ENCODE measurements around the gene LMX1B.
A peak's percentile ranks its signal among the peaks of the same experiment; 100 is the strongest.

Gene LMX1B

DNA sequence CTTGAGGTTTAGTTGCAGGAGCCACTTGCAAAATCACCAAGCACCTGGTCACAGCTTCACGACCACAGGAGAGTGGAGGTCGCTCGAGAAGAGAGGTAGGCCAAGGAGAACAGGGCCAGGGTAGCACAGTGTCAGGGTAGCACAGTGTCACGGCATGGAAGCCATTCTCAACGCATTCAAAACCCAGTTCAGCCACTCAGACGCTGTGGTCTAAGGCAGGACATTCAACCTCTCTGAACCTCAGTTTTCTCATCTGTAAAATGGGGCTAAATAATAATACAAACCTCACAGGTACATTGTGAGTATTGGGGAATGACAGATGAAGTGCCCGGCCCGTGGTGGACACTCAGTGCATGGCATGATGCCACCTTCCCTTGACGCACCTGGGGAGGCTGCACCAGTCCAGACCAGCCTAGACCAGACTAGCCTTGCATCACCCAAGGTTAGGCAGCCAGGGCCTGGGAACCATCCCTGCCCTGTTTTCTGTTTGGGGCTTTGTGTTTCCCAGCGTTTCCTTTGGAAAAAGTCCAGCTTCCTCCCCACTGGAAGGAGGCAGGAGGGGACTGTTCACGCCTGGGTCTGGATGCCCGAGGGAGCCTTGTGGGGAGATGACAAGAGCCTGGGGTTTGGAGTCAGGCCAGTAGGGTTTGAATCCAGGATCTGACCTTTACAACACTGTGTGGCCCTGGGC, 7.8 kb upstream of the LMX1B start:
- peak; percentile 41 for DNase-seq

DNA sequence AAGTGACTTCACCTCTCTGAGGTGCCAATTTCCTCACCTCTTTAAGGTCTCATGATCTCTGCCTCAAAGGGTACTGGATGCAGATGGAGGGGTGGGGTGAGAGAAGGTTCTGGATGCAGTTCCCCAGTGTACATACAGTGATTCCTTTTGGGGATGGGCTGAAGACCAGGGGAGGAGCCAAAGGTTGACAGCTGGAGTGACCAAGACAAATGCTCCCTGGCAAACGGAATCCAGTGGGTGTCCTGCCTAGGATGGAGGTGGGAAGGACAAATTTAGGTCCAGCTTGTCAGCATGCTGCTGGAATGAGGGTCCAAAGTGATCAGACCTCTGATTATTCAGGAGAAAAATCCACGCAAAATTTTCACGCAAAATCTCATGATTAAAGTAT, 7.3 kb upstream of the LMX1B start:
- peak; percentile 24 for DNase-seq

DNA sequence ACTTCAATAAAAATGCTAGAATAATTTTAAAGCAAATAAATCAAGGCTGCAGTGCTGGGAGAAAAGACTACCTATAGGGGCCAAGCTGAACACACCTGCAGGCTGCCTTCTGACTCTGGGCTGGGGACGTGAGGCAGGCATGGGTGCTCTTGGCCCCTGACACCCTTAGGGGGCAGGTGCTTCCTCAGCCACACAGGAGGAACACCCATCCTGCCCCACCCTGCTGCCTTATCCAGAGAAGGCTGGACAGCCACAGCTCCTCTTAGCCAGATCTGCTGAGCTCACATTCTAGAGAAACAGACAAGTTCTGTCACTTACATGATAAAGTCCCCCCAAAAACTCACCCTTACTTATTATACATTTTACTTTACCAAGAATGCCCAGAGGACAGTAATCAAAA, 6.6 kb upstream of the LMX1B start:
- DNase-seq, result peak; percentile 39

DNA sequence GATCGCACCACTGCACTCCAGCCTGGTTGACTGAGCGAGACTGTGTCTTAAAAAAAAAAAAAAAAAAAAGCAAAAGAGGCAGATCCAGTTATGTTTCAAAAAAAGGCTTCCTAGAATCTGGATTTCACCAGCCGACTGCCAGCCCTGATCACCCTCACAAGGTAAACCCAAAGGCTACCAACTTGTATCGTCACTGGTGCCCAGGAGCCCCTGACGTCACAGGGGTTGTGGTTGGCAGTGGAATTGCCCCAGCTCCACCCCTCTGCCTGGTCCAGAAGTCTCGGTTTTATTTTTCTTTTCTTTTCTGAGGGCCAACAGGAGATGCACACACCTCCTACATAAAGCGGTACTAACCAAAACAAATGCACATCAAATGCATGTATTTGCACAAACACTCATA, 6.0 kb upstream of the LMX1B start:
- no peak for DNase-seq

DNA sequence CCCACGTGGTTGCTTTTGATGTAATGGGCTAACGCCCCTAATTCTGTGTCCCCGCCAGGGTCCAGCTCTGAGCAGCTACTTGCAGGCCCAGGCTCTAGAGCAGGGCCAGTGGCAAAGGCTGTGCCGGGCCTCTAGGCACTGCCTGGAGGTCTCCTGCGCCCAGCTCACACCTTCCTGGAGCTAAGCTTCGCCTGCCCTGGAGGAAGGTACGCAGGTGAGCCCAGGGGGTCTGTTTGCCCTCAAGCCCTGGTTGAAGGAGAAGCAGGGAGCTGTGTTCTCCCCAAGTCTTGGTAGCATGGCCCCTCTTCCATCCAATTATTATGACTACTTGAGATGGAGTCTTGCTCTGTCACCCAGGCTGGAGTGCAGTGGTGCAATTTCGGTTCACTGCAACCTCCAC, 5.2 kb upstream of the LMX1B start:
- peak; percentile 32 for DNase-seq

DNA sequence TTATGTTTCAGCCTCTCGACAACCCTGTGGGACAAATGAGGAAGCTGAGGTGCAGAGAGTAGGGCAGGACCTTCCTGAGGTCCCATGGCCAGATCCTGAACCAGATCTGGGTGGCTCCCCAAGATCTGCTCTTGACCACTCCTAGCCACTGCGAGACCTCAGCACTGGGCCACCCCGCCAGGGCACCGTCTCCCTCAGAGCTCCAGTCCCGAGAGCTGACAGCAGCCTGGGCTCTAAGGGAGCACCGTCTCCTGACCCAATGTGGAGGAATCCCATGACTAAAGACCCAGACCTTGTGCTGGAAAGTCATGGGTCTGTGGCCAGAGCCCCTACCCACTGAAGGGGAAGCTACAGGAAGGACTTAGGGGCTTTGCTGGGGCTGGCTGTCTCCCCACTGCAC, 4.5 kb upstream of the LMX1B start:
- no peak for DNase-seq

DNA sequence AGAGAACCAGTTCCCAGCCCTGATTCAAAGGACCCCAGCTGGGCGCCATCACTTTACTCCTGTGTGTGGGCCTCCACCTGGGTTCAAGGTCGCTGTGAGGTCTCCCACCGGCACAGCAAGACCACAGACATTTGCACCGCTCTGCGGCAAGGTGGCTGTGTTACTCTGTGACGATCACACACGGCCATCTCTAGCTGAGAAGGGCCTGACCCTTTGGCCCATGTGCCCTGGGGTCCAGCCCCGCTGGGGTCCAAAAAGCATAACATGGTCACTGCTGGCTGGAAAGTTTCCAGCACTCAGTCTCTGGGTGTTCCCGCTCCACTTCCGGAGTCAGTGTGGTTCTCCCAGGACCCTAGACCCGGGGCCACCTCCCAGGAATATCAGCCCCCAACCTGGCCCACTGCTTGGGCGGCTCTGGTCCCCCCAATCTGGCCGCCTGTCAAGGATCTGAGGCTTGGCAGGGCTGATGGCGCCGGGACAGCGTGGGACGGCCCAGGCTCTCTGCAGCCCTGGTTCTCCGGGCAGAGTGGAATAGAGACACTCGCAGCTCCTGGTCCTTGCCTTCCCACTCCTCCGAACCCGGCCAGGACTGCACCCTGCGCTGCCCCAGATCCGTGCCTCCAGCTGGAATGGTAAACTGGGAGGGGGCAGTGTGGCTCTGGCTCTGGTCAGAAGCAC, 3.9 kb upstream of the LMX1B start:
- DNase-seq, result peak; percentile 49

DNA sequence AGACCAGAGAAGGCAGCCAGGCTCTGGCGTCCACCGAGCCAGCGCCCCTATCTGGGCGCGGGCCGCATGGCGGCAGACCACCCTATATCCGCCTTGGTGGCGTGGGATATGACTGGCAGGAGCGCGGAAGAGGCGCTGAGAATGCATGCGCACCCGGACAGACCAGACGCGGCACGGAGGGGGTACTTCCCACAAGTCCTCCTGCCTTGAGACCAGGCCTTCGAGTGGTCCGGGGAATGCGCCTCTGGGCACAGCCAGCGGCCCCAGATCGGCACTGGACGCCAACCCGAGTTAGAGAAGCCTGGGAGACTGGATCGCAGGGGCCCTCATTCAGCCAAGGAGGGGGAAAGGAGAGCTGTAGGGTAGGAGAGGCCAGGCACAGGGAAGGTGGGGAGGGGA, 2.5 kb upstream of the LMX1B start:
- no peak for DNase-seq

DNA sequence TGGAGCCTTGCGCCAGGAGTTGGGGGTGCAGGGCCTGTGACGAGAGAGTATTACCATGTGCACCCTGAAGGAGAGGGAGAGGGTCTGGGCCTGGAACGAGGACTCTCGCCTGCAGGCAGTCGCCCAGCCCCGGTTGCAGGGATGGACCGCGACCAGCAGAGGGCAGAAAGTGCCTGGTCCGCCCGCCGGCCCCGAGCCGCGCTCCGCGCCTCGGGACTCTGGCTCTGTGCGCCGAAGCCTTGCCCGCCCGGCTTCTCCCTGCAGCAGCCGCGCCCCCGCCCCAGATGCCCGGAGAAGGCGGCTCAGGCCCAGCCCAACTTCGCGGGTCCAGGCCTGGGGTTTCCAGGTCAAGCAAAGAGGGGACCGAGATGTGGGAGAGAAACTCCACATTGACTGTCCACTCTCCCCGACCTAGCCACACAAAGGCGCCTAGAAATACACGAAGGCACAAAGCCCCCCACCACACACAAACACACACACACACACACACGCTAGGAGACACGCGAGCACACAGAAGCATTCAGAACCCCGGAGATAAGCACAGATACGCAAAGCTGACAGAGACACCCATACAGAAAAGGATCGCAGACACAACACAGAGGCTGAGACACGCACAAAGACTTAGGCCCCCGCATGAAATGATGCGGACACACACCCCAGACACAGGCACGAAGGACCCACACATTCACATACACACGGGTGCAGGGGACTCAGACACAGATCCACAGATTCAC, 2.0 kb upstream of the LMX1B start:
- DNase-seq, result peak; percentile 88

DNA sequence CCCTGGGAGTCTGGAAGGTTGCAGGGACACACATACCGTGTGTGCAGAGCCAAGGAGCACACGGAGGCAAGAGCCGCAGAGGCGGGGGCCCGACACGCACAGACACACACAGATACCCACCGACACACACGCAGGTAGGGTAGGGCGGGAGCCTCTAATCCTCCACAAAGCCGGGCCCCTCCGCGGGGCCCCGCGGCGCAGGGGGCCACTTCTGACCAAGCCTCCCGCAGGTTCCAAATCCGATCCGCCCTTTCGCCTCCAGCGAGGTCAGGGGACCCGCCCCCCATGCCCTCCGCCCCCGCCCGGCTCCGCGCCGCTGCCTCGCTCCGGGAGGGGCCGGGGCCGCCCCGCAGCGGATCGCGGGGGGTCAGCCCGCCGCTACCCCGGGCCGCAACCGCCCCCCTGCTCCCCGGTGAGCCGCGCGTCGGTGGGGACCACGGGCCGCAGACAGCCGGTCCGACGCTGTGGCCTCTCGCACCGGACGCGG, 1.4 kb upstream of the LMX1B start:
- DNase-seq, result no peak

DNA sequence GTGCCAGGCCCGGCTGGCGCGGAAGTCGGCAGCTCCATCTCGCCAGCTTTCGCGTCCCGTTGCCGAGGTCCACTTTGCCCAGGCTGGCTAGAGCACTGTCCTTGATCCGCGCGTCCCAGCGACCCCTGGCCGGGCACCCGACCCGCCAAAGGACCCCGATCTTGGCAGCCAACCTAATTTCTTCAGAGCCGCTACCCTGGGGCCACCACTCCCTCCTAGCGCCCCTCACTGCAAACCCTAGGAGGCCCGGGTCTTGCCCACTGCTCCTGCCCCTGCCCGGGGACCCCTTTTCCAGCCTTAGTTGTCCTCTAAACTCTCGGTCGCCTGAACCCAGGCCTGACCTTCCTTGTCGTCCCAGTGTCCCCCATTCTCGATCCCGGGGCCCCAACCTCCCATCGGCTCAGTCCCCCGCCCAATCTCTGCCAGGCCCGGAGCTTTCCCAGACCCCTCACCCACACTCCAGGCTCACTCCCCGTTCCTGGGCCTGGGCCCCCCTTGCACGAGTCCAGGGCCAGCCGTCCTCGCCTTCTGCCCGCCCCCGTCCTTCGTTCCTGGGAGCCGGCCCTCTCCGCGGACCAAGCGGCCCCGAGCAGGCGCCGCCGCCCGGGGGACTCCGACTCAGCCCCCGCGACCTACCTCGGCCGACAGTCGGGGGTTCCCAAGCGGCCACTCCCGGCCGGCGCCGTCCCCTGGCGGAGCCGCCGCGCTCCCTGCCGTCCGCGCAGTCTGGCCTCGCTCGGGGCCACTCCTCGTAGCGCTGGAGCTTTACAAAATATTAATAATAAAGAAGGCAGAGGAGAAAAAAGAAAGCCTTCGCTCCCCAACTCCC, 701 bp upstream of the LMX1B start:
- peak; percentile 51 for DNase-seq

DNA sequence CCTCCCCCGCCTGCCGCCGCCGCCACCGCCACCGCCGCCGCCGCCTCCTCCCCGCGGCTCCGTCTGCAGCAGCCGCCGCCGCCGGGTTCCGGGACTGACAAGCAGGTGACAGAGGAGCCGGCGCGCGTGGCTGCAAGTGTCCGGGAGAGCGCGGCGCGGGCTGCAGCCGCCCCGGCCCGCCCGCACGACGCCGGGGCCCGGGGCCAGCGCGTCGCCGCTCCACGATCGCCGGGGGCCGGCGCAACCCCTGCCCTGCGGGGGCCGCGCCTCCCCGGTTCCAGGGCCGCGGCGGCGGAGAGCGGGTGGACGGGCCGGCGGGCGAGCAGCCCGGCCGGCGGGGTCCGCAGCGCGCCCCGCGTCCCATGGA, 343 bp downstream of the LMX1B start:
- DNase-seq, result no peak

DNA sequence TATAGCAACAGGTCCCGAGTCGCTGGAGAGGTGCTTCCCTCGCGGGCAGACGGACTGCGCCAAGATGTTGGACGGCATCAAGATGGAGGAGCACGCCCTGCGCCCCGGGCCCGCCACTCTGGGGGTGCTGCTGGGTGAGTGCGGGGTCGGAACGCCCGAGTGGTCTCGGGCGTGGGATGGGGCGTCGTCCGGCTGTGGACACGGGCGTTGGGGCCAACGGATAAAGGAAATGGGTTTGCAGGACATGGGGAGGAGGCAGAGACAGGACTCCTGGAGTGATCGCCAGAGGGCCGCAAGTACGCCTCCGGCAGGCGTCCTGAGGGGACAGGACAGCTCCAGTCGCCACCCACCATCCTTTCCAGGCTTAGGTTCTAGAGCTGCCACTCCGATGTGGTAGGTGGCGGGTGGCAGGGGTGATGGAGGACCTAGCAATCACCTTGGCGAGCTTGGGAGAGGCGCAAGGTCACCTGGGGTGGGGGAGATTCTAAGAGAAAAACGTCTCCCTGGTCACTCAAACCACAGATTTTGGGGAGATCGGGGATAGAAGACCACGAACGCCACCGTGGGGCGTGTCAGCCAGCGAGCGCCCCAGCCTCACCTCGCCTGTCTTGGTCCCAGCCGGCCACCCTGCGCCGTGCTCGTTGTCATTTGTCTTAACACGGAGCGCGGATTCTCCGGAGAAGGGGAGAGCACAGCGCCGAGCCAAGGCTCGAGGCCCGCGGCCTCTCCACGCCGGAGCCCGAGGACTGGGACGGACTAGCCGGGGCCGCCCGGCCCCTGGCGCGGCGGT, 922 bp downstream of the LMX1B start:
- peak; percentile 51 for DNase-seq

DNA sequence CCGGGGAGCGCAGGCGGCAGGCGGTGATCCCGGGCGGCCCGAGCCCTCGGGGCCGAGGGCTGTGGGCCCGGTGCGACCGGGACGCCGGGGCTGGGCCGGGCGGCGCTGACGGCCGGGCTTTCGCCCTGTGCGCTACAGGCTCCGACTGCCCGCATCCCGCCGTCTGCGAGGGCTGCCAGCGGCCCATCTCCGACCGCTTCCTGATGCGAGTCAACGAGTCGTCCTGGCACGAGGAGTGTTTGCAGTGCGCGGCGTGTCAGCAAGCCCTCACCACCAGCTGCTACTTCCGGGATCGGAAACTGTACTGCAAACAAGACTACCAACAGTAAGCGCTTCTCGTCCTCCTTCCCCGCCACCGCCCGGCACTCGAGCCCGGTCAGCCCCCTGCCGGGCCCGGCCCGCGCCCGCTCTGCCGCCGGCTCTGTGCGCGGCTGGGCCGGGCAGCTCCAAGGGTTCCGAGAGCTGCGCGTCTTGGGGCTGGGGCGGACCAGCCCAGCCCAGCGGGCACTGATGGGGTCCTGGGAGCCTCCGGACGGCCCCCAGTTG, 1.6 kb downstream of the LMX1B start:
- DNase-seq, result peak; percentile 75

DNA sequence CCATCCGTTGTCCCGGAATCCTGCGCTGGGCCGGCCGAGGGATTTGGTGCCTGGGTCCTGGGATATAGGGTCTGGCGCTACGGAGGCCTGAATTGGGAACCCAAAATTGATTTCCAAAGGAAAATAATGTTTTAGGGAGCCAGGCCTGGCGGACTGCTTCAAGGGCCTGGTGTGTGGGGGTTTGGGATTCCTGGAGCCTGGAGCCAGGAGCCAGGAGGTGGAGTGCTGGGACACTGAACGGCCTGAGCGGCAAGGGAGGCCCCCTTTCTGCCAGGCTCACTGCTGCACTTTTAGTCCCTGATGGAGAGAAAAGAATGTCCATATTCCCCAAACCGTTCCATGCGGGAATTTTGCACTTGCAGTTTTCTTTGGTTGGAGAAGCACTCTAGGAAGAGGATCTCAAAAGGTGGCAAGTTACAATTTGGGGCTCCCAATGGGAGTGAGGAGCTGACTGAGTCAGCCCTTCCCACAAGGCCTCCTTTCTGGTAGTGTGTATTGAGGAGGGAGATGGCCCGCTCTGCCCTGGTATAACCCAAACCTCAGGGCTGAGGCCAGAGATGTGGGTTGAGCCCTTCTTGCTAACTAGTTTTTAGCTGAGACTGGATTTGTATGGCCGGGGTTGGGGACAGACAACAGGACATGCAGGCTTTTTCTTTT, 2.2 kb downstream of the LMX1B start:
- DNase-seq, result peak; percentile 45

DNA sequence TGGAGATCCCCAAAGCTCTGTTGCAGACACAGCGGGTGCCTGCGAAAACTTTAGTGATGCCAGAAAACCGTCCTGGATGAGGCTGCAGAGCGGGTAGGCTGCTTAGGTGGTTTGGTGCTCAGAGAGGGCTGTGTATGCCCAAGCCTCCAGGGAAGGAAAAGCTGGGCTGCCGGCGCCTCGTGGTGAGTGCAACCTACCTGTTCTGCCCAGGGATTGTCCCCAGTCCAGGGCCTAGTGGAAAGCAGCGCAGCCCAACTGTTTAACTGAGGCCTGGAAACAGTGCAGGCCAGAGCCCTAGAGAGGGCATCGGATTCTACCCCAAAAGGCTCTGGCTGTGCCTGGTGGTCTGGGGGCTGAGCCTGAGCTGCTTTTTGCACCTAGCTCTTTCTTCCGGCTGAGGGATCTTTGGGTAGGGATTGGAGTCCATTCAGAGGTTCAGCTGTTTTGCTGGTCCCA, 2.8 kb downstream of the LMX1B start:
- peak; percentile 30 for DNase-seq

DNA sequence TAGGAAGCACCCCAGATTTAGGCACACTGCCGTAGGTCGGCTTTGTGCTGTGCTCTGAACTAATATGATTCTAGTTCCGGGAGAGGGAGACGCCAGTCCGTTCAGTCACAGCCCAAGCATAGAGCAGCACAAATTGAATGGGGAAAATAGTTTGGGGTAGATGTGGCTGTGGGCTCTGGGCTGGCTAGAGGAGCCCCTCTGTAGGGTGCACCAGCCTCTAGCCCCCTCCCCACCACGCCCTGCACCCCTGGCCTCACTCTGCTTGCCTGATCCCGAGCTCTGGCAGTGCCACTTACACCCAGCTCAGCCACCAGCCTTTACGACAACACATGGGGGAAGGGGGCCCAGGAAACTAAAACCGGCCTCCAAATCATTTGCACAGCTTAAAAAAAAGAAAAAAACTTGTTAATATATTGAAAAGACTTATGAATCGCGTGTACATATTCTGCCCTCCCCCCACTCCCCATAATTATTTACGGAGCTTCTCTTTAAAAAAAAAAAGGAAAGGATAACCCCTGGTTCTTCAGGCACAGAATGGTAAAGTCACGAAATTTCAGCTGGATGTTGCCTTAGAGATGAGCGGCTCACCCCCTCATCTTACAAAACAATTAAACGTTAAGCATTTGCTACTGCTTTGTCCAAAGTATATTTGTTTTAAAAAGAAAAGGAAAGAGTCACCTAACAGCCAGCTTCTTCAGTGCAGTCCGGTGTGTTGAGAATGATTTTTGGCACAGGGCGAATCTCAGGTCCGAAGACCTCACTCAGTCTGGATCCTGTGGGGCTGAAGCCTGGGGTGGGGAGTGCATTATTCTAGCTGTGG, 3.5 kb downstream of the LMX1B start:
- peak; percentile 33 for DNase-seq

DNA sequence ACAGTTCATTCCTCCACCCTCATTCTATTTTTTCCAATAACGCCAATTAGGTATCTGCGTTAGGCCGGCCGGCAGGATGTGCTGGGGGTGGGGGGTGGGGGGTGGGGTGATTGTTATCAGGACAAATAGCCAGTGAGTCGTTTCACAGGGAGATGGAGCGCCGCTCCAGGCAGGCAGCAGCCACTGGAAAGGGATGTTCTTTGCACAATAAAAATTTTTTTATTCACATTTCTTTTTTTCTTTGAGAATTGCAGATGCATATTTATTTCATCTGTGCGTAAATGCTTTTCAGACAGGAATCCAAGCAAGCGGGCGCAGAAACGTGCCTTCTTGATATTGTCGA, 4.1 kb downstream of the LMX1B start:
- DNase-seq, result peak; percentile 43

DNA sequence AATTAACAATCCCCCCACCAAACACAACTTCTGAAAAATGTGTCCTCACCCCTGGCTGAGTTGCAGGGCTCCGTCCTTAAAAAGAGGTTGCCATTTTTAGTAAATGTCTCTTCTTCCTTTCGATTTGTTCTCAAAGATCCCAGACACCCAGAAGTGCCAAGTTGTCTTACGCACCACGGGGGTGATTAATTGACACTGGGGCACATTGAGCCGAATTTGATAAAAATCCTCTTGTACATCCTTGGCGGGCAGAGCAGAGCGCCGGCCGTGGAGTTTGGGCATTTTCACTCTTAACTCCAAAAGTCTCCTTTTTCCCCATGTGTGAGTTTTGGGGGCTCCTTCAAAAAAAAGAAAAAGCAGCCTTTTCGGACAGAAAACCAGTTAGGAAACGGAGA, 4.5 kb downstream of the LMX1B start:
- DNase-seq, result no peak

DNA sequence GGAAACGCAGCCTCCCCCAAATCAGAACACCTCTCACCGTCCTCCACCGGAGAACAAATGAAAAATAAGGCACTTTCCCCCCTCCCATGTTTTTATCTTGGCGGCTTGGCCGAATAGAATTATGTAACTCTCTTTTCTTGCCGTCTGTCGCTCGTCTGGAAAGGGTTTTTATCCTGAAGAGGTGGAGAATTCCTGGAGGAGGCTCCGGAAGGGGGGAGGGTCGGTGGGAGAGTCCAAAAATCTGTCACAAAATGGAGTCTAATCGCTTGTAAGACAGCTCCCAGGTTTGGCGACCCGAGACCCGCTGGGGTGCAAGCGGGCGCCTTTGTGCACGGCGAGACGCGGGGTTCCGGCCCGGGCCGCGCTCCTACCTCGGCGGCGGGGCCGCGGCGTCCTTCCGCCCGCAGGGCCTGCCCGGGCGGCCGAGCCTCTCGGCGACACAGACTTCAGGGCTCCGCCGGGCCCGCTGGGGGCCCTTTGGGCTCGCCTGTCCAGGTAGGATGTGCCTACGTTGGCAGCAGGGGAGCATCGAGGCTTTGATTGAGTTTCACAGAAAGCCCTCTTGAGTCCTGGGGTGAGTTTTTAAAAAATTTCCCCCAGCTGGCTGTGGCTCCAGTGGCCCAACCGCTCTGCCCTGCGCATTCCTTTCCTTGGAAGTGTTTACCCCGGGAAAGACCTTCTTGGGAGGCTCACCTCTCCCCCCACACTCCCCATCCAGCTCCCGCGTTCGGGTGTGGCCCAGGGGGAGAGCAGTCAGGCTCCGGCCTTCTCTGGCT, 5.0 kb downstream of the LMX1B start:
- no peak for DNase-seq
